SK-N-MC (cell line): ENCODE measurements around the gene GLRA3.

Experiments used
- DNase-seq: peaks from one replicate; pipeline ENCODE4 v3.0.0-alpha.2; 2011; ENCODE audit warnings: low read depth, low spot score
- H3K27ac ChIP-seq: fragments of 200-600 bp; sonication (generic); 2 replicates; pipeline ENCODE4 v1.5.1; 2016; ENCODE audit warnings: mixed run types
- H3K36me3 ChIP-seq: fragments of 200-600 bp; sonication (generic); 2 replicates; pipeline ENCODE4 v1.6.1; 2017; ENCODE audit warnings: antibody characterized with exemption, low read length, mixed read lengths; ENCODE audit not compliant: insufficient read depth
- H3K4me3 ChIP-seq: fragments of 200-600 bp; sonication (generic); 2 replicates; pipeline ENCODE4 v1.5.1; 2016
- H3K9ac ChIP-seq: fragments of 200-600 bp; sonication (generic); 2 replicates; pipeline ENCODE4 v1.8.0; 2017; ENCODE audit warnings: mixed run types, mixed read lengths; ENCODE audit not compliant: insufficient read length
- H3K9me3 ChIP-seq: fragments of 200-600 bp; sonication (generic); 2 replicates; pipeline ENCODE4 v1.6.1; 2017; ENCODE audit warnings: low read depth, mild to moderate bottlenecking, antibody characterized with exemption, low read length, moderate library complexity, mixed read lengths
- EZH2 ChIP-seq: fragments of 200-600 bp; sonication (generic); IDR thresholded peaks from one replicate; pipeline ENCODE4 v1.6.1; 2017; ENCODE audit warnings: antibody characterized with exemption
- FOXP2 ChIP-seq: optimal IDR thresholded peaks from 2 replicates; pipeline ENCODE3; 2011; ENCODE audit warnings: mild to moderate bottlenecking, moderate library complexity; ENCODE audit not compliant: insufficient read depth; ENCODE audit errors: extremely low read length, control extremely low read depth
- POLR2AphosphoS5 ChIP-seq: IDR thresholded peaks from 2 replicates; pipeline ENCODE4 v1.6.1; 2012; ENCODE audit warnings: mild to moderate bottlenecking, low read depth, low read length, borderline replicate concordance

Gene GLRA3

DNA sequence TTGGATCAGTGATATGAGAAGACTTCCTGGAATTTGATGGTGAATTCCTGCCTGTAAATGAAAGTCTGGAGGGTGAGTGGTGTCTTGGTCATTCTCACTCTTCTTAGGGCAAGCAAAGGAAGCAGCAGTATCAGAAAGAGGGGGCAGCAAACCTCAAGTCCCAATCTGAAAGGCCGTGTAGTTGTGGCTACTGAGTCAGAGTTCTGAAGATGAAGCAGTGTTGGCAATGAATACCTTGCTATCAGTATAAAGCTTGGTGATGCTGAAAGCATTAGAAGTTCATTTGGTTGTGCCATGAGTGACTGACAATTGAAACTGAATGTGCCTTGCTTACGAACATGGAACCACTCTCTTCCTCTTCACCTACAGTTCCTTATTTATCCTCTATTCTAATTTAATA lies 35.0 kb upstream of the GLRA3 start:
- Histone ChIP-seq H3K36me3 (no peaks in the 10 kb centered on the region), H3K4me3 (no peak overlapping the region), H3K9me3 (no peaks in the 10 kb centered on the region), H3K27ac (no peak overlapping the region), H3K9ac (no peak overlapping the region)
- DNase-seq = no peak
- TF ChIP-seq EZH2 (no peak), FOXP2 (no peak), POLR2AphosphoS5 (no peak)

DNA sequence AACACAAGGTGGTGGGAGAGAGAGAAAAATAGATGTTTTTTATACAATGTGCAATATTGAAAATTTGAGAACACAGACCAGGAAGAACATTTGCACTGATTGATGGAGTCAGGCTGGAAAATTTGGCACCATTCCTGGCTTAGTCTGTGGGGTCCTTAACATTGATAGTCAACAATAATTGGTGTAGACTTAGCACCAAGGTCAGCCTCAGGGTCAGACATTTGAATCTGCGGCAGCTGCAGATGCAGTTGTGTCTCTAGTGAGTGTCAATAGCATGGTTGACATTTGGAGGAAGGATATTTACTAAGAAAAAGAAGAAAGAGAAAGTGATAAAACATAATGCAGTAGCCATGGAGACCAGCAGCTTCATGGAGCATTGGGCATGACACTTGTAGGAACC lies 31.5 kb upstream of the GLRA3 start:
- Histone ChIP-seq H3K9ac (no peak overlapping the region), H3K36me3 (no peaks in the 10 kb centered on the region), H3K27ac (no peak overlapping the region), H3K9me3 (no peaks in the 10 kb centered on the region), H3K4me3 (no peak overlapping the region)
- TF ChIP-seq FOXP2 (no peak), EZH2 (no peak), POLR2AphosphoS5 (no peak)
- no peak for DNase-seq

DNA sequence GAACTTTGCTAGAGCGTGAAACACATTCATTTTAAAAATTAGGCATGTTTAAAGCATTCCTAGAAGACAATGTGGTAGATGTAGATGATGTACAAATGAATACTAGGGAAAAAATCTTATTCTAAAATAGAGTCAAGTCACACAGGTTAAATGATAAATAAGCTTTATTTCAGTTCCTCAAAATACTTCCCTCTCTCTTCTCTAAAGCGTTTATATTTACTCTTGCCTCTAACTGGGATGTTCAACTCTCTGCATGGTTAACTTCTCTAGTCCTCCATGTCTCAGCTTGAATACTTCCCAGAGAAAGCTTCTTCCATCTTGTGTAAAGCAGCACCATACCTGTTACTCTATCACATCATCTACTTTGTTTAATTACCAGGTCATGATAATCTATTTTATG lies 30.9 kb upstream of the GLRA3 start:
- Histone ChIP-seq H3K9ac (no peak overlapping the region), H3K9me3 (no peaks in the 10 kb centered on the region), H3K27ac (no peak overlapping the region), H3K4me3 (no peak overlapping the region), H3K36me3 (no peaks in the 10 kb centered on the region)
- no peak for DNase-seq
- no peak for TF ChIP-seq EZH2

DNA sequence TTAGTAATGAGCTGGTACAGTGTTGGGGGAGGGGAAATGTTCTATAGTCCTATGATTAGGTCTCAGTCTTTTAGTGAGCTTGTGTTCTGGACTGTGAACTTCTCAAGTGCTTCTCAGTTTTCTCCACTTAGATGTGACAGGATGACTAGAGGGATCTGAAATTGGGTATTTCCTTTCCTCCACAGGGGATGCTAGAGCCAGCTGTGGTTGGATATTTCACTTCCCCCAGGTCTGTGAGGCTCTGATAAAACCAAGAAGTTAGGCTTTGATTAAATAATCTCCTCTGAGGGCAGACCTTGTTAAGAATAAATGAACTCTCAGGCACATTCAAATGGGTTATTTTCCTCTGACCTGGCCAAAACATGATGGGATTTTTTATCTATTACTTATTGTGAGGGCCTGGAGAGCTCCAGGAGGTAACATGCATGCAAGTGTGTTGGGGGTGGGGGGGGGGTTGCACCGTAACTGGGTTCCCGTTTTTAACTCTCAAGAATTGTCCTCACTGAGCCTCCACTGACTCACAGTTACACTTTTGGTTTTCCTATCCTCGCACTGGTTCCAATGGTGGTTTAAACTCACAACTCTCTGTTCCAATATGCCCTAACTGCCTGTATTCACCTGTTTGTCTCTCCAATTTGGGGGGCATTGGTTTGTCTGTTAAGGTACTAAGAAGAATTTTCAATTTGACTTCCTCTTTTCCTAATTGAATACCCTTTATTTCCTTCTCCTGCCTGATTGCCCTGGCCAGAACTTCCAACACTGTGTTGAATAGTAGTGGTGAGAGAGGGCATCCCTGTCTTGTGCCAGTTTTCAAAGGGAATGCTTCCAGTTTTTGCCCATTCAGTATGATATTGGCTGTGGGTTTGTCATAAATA lies 28.1 kb upstream of the GLRA3 start:
- H3K27ac ChIP-seq = no peak overlapping the region
- no peak for DNase-seq
- no peaks in the 10 kb centered on the region for H3K9me3 ChIP-seq
- H3K9ac ChIP-seq = no peak overlapping the region
- no peak overlapping the region for H3K4me3 ChIP-seq
- H3K36me3 ChIP-seq = no peaks in the 10 kb centered on the region
- no peak for TF ChIP-seq FOXP2
- no peak for TF ChIP-seq EZH2
- no peak for TF ChIP-seq POLR2AphosphoS5

DNA sequence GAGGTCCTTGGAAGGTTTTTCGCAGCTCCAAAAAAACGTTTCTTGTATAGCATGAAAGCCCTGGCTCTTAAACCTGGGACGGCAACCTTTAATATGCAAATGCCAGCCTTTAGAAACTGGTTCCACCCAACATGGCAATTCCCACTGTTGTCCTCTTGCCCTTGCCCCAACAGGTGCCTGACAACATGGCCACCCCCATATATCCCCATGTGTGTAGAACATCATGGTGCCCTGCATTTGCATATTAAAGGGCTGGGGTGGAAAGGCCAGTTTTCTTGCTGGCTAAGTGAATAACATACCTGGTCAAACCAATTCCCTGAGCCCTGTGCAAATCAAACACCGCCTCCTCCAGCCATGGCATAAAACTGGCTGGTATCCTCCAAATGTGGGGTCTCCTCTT lies 26.0 kb upstream of the GLRA3 start:
- Histone ChIP-seq H3K27ac (no peak overlapping the region), H3K9ac (no peak overlapping the region), H3K9me3 (no peaks in the 10 kb centered on the region), H3K4me3 (no peak overlapping the region), H3K36me3 (no peaks in the 10 kb centered on the region)
- TF ChIP-seq POLR2AphosphoS5 (no peak), FOXP2 (no peak), EZH2 (no peak)
- no peak for DNase-seq

DNA sequence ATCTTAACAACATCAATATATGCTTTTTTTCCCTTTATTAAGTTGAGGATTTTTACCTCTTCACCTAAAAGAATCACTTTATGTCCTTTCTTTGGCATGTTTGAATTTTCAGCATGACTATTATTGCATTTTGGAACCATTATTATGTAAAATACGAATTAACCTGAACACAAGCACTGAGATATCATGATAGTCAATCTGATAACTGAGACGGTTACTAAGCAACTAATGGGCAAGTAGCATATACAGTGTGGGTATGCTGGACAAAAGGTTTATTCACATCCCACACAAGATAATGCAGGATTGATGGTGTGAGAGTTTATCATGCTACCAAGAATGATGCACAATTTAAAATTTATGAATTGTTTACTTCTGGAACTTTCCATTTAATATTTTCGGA lies 24.6 kb upstream of the GLRA3 start:
- no peak for TF ChIP-seq FOXP2
- TF ChIP-seq EZH2 = no peak
- TF ChIP-seq POLR2AphosphoS5 = no peak
- H3K9ac ChIP-seq = no peak overlapping the region

DNA sequence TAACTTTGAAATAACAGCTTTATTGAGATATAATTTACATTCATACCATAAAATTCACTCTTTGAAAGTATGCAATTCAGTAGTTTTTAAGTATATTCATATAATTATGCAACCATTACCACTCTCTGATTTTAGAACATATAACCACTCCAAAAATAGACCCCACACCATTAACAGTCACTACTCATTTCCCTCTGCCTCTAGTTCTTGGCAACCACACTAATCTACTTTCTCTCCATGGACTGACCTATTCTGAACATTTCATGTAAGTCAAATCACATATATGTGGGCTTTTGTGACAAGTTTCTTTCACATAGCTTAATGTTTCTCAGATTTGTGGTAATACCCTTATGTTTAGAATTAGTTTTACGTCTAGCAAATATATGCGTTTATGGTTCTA lies 19.5 kb upstream of the GLRA3 start:
- no peaks in the 10 kb centered on the region for H3K36me3 ChIP-seq
- TF ChIP-seq POLR2AphosphoS5 (no peak), EZH2 (no peak), FOXP2 (no peak)

More for the DNA sequence above, 24.6 kb upstream of the GLRA3 start:
- H3K27ac ChIP-seq = no peak overlapping the region
- H3K4me3 ChIP-seq = no peak overlapping the region
- H3K36me3 ChIP-seq = no peaks in the 10 kb centered on the region
- H3K9me3 ChIP-seq = no peaks in the 10 kb centered on the region
- no peak for DNase-seq

DNA sequence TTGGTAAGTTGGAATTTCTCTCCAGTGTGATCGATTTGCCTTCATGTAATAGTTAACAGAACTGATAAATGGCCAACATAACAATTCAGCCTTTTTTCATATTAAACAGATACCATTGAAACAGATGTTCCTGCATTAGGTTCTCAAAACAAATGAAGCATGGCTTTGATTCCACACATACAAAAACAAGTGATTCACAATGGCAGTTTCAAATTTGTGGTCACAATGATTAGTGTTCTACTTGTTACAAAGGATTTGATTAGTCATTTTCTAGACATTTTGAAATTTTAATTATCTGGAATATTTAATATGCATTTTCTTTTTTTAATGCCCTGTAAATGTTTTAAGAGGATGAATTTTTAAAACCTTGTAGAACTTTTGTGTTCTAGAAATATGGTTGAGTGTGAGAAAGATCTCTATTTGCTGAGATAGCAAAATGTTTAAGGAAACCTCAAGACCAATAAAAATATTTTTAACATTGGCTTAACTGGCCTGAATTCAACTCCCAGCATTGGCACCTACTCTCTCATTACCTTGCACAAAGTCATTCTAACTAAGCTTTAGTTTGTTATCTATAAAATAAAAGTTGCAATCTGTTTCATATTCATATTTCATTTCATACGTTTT lies 18.9 kb upstream of the GLRA3 start:
- peak; percentile 12; the same call in 1 of the 2 replicates for TF ChIP-seq POLR2AphosphoS5
- TF ChIP-seq FOXP2 = no peak

More for the DNA sequence above, 19.5 kb upstream of the GLRA3 start:
- Histone ChIP-seq H3K9ac (peak overlapping the region; percentile 1), H3K4me3 (peak overlapping the region; percentile 66), H3K9me3 (no peaks in the 10 kb centered on the region), H3K27ac (peak overlapping the region; percentile 98)
- DNase-seq = peak; percentile 10

DNA sequence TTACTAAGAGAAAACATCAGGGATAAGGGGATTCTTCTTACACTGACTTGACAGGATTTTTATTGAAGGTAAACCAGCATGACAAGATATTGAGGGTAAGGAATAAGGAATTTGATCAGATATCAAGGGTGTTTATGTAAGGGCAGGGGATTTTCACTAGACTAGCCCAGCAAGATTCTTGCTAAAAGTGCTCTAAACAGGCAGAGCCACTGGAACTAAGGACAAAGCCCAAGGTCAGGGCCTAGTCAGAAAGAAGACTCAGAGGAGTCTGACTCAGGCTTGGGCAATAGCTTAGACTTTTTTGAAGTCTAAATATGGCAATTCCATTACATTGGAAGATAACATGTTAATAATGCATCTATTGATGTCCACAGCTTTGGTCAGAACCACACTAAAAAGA lies 6.5 kb upstream of the GLRA3 start:
- Histone ChIP-seq H3K9me3 (no peaks in the 10 kb centered on the region), H3K36me3 (no peaks in the 10 kb centered on the region), H3K9ac (no peak overlapping the region), H3K4me3 (no peak overlapping the region), H3K27ac (no peak overlapping the region)
- TF ChIP-seq FOXP2 = no peak
- no peak for TF ChIP-seq POLR2AphosphoS5
- DNase-seq = no peak

More for the DNA sequence above, 18.9 kb upstream of the GLRA3 start:
- Histone ChIP-seq H3K27ac (peak overlapping the region; percentile 98), H3K4me3 (peak overlapping the region; percentile 61), H3K36me3 (no peaks in the 10 kb centered on the region), H3K9ac (peak overlapping the region; percentile 49), H3K9me3 (no peaks in the 10 kb centered on the region)
- DNase-seq = peak; percentile 40

DNA sequence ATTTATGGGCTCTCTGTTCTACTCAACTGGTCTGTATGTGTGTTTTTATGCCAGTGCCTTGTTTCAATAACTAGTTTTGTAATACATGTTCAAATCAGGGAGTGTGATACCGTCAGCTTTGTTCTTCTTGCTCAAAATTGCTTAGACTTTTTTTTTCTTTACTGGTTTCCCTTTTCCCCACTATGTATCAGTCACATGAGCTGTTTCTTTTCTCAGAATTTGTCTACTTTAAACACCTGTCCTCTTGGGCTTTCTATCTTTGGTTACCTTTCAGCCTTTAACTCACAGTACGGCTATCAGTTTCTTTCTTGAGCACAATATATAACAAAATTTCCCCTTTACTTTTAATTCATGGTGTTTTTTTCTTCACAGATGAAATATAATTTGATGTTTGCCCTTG lies 5.4 kb upstream of the GLRA3 start:
- Histone ChIP-seq H3K27ac (no peak overlapping the region), H3K9me3 (no peaks in the 10 kb centered on the region), H3K4me3 (no peak overlapping the region), H3K9ac (no peak overlapping the region), H3K36me3 (no peaks in the 10 kb centered on the region)
- DNase-seq = no peak
- TF ChIP-seq FOXP2 (no peak), EZH2 (no peak), POLR2AphosphoS5 (no peak)
